Astrocyte (in vitro differentiated cells and primary cell): ENCODE measurements around the gene PKP3.

Experiments
- EZH2 ChIP-seq: IDR thresholded peaks from 2 replicates; pipeline ENCODE4 v1.6.1; 2012; ENCODE audit warnings: mild to moderate bottlenecking, low read length, inconsistent platforms; ENCODE audit not compliant: insufficient read depth
- TF ChIP-seq, protein P1 (sequence below): IDR thresholded peaks from 2 replicates; pipeline ENCODE4 v1.5.1; 2011; ENCODE audit warnings: low read depth, mild to moderate bottlenecking, inconsistent platforms, low read length, moderate library complexity; ENCODE audit not compliant: insufficient read depth

DNA sequence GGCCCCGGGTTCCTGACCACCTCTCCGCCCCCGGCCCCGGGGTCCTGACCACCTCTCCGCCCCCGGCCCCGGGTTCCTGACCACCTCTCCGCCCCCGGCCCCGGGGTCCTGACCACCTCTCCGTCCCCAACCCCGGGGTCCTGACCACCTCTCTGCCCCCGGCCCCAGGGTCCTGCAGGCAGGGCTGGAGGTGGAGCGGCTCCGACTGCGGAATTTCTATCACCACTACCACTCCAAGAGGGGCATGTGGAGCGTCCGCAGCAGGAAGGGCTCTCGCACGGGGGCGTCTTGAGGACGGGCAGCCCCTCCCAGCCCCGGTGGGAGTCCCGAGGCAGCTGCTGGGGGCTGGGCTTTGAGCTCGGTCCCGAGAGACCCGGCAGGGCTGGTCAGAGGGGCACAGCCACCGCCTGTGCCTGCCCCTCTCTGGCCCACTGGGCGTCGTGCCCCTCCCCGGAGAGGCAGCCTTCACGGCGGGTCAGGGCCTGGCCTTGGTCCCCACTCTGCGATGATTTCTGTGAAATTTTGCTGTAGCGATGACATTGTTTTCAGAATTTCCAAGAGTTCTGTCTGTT lies 12.4 kb upstream of the PKP3 start:
- TF ChIP-seq, protein P1, sequence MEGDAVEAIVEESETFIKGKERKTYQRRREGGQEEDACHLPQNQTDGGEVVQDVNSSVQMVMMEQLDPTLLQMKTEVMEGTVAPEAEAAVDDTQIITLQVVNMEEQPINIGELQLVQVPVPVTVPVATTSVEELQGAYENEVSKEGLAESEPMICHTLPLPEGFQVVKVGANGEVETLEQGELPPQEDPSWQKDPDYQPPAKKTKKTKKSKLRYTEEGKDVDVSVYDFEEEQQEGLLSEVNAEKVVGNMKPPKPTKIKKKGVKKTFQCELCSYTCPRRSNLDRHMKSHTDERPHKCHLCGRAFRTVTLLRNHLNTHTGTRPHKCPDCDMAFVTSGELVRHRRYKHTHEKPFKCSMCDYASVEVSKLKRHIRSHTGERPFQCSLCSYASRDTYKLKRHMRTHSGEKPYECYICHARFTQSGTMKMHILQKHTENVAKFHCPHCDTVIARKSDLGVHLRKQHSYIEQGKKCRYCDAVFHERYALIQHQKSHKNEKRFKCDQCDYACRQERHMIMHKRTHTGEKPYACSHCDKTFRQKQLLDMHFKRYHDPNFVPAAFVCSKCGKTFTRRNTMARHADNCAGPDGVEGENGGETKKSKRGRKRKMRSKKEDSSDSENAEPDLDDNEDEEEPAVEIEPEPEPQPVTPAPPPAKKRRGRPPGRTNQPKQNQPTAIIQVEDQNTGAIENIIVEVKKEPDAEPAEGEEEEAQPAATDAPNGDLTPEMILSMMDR, result no peak
- no peak for TF ChIP-seq EZH2
